Hepatocyte (in vitro differentiated cells): ENCODE data around the gene TVP23A. TPM values are rescaled to one million over a fixed set of nuclear protein-coding genes. Genes with fewer than 3 reads are reported as not detected.

Experiments used
- DNase-seq: peaks from one replicate; pipeline ENCODE4 v3.0.0-alpha.2; 2016; ENCODE audit warnings: low spot score
- H2AFZ ChIP-seq: fragments of 200-600 bp; sonication (generic); 2 replicates; pipeline ENCODE4 v1.6.0; 2016; ENCODE audit warnings: antibody characterized with exemption, mild to moderate bottlenecking
- H3K27ac ChIP-seq: fragments of 200-600 bp; sonication (generic); 2 replicates; pipeline ENCODE4 v1.5.1; 2016; ENCODE audit warnings: mild to moderate bottlenecking
- H3K27me3 ChIP-seq: fragments of 200-600 bp; sonication (generic); 2 replicates; pipeline ENCODE4 v1.6.1; 2016
- H3K36me3 ChIP-seq: fragments of 200-600 bp; sonication (generic); replicated peaks from 2 replicates; pipeline ENCODE4 v1.5.1; 2016; ENCODE audit warnings: low read depth; ENCODE audit not compliant: insufficient read depth
- H3K4me1 ChIP-seq: fragments of 200-600 bp; sonication (generic); 2 replicates; pipeline ENCODE4 v1.5.1; 2016; ENCODE audit warnings: mild to moderate bottlenecking, moderate library complexity; ENCODE audit not compliant: insufficient read depth
- H3K4me2 ChIP-seq: fragments of 200-600 bp; sonication (generic); 2 replicates; pipeline ENCODE4 v1.6.0; 2016
- H3K4me3 ChIP-seq: fragments of 200-600 bp; sonication (generic); 2 replicates; pipeline ENCODE4 v1.5.1; 2016; ENCODE audit warnings: mild to moderate bottlenecking
- H3K79me2 ChIP-seq: fragments of 200-600 bp; sonication (generic); 2 replicates; pipeline ENCODE4 v1.6.0; 2017; ENCODE audit warnings: mild to moderate bottlenecking
- H3K9me2 ChIP-seq: fragments of 200-600 bp; sonication (generic); replicated peaks from 2 replicates; pipeline ENCODE4 v1.6.0; 2017; ENCODE audit warnings: mild to moderate bottlenecking; ENCODE audit not compliant: insufficient read depth
- H3K9me3 ChIP-seq: fragments of 200-600 bp; sonication (generic); 2 replicates; pipeline ENCODE4 v1.5.1; 2016; ENCODE audit warnings: low read depth, mild to moderate bottlenecking
- H4K20me1 ChIP-seq: fragments of 200-600 bp; sonication (generic); 2 replicates; pipeline ENCODE4 v1.6.0; 2016; ENCODE audit warnings: mild to moderate bottlenecking; ENCODE audit not compliant: insufficient read depth, poor library complexity, severe bottlenecking
- CTCF ChIP-seq: fragments of 200-600 bp; sonication (generic); IDR thresholded peaks from 2 replicates; pipeline ENCODE4 v1.5.1; 2016; ENCODE audit warnings: antibody characterized with exemption, mild to moderate bottlenecking; ENCODE audit not compliant: poor library complexity
- EZH2 ChIP-seq: fragments of 200-600 bp; sonication (generic); IDR thresholded peaks from 2 replicates; pipeline ENCODE4 v1.6.1; 2016; ENCODE audit warnings: antibody characterized with exemption, mild to moderate bottlenecking, borderline replicate concordance
- EZH2phosphoT487 ChIP-seq: fragments of 200-600 bp; sonication (generic); IDR thresholded peaks from one replicate; pipeline ENCODE4 v1.6.1; 2018; ENCODE audit warnings: antibody characterized with exemption, mild to moderate bottlenecking, low read depth, moderate library complexity; ENCODE audit not compliant: unreplicated experiment, severe bottlenecking
- WGBS: methylation state at CpG from one replicate; pipeline ENCODE4 v1.1.6; 2016; ENCODE audit warnings: low lambda C conversion rate; ENCODE audit errors: missing lambda C conversion rate; 5-methylcytosine and 5-hydroxymethylcytosine counted together
- polyA plus RNA-seq: library from polyadenylated mRNA; unstranded; fragments of >200 nt; fragmentation: Nextera tagmentation; extraction: Ambion mirVana; gene quantifications from 2 replicates; pipeline ENCODE4 v1.2.1, GENCODE V29; 2016
- total RNA-seq: library from RNA; depleted of rRNA; stranded (reverse); fragments of >200 nt; gene quantifications from 2 replicates; pipeline ENCODE4 v1.2.3, GENCODE V29; 2014

TVP23A gene
- total and polyA plus RNA-seq, 2 experiments from 2014 or later: 0.67 to 1.1 TPM

- no peaks in the 10 kb centered on the region for H3K4me1 ChIP-seq
- no peaks in the 10 kb centered on the region for H3K9me3 ChIP-seq
- WGBS: 84% methylated on average over 1 of the region's 1 CpG
- DNase-seq: no peak
- H4K20me1 ChIP-seq: no peaks in the 10 kb centered on the region
- H3K79me2 ChIP-seq: no peaks in the 10 kb centered on the region
- H3K36me3 ChIP-seq: no peaks in the 10 kb centered on the region
- no peak overlapping the region for H3K27ac ChIP-seq
- H3K4me2 ChIP-seq: no peak overlapping the region
- no peaks in the 10 kb centered on the region for H3K9me2 ChIP-seq
- no peaks in the 10 kb centered on the region for H3K27me3 ChIP-seq
- no peak overlapping the region for H3K4me3 ChIP-seq
- TF ChIP-seq EZH2phosphoT487 (no peak), EZH2 (no peak), CTCF (no peak)
- H2AFZ ChIP-seq: no peak overlapping the region
Observed at GRCh38 chr16:10770907-10771306, 47.7 kb downstream of the TVP23A start.

- Histone ChIP-seq H3K4me3 (no peak overlapping the region), H3K9me3 (no peaks in the 10 kb centered on the region), H3K36me3 (no peaks in the 10 kb centered on the region), H3K4me2 (no peak overlapping the region), H3K27me3 (no peaks in the 10 kb centered on the region), H3K79me2 (no peaks in the 10 kb centered on the region), H3K4me1 (no peaks in the 10 kb centered on the region), H4K20me1 (no peaks in the 10 kb centered on the region), H2AFZ (no peak overlapping the region), H3K9me2 (no peaks in the 10 kb centered on the region), H3K27ac (no peak overlapping the region)
- WGBS: 67% methylated on average over 7 of the region's 7 CpGs
- DNase-seq: no peak
- TF ChIP-seq EZH2phosphoT487: no peak
- no peak for TF ChIP-seq EZH2
- no peak for TF ChIP-seq CTCF
Observed at GRCh38 chr16:10769381-10769780, 49.2 kb downstream of the TVP23A start.

DNA sequence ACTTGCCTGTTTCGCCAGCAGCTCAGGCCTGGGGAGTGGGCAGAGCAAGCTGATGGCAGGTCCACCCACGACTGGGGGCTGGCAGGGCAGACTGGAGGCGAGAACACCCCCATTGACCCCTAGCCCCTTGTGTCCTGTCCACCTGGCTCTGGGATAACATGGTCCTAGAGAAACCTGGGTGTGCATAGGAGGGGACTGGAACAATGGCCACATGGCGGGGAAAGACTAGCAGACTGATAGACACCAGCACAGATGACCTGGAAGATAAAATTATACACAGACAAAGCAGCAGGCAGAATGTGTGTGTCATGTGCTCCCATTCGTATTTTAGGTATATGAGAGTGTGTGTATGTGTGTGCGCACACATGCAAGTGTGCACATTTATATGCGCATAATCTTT lies 51.5 kb downstream of the TVP23A start:
- H3K4me1 ChIP-seq: no peaks in the 10 kb centered on the region
- WGBS: 90% methylated on average over 7 of the region's 7 CpGs
- H4K20me1 ChIP-seq: no peaks in the 10 kb centered on the region
- H3K36me3 ChIP-seq: no peaks in the 10 kb centered on the region
- H3K79me2 ChIP-seq: no peaks in the 10 kb centered on the region
- no peak overlapping the region for H2AFZ ChIP-seq
- no peaks in the 10 kb centered on the region for H3K27me3 ChIP-seq
- H3K4me3 ChIP-seq: no peak overlapping the region
- H3K4me2 ChIP-seq: no peak overlapping the region
- no peak for DNase-seq
- H3K9me3 ChIP-seq: no peaks in the 10 kb centered on the region
- no peak for TF ChIP-seq EZH2
- no peak for TF ChIP-seq EZH2phosphoT487
- no peak for TF ChIP-seq CTCF
- no peak overlapping the region for H3K27ac ChIP-seq
- H3K9me2 ChIP-seq: no peaks in the 10 kb centered on the region

- no peaks in the 10 kb centered on the region for H3K27me3 ChIP-seq
- no peaks in the 10 kb centered on the region for H3K4me1 ChIP-seq
- H2AFZ ChIP-seq: no peak overlapping the region
- H3K9me2 ChIP-seq: no peaks in the 10 kb centered on the region
- TF ChIP-seq CTCF: no peak
- no peak for TF ChIP-seq EZH2
- TF ChIP-seq EZH2phosphoT487: no peak
- no peak overlapping the region for H3K4me2 ChIP-seq
- no peak overlapping the region for H3K4me3 ChIP-seq
- 93% methylated on average over 4 of the region's 4 CpGs for WGBS
- DNase-seq: no peak
- H4K20me1 ChIP-seq: no peaks in the 10 kb centered on the region
- H3K27ac ChIP-seq: no peak overlapping the region
- no peaks in the 10 kb centered on the region for H3K36me3 ChIP-seq
- H3K9me3 ChIP-seq: no peaks in the 10 kb centered on the region
- H3K79me2 ChIP-seq: no peaks in the 10 kb centered on the region
Observed at GRCh38 chr16:10765772-10766171, 52.8 kb downstream of the TVP23A start.
